GM12875 (cell line): ENCODE results near the gene WWOX.

Source experiments
- H3K4me3 ChIP-seq: one replicate; pipeline ENCODE4 v1.5.1; 2011; ENCODE audit warnings: low read depth, low read length, control low read depth
- TF ChIP-seq, protein P1 (sequence below): IDR thresholded peaks from 2 replicates; pipeline ENCODE4 v1.5.1; 2011; ENCODE audit warnings: low read depth, mild to moderate bottlenecking, control low read depth, inconsistent platforms, low read length, moderate library complexity, borderline replicate concordance; ENCODE audit not compliant: insufficient read depth

Gene WWOX

DNA sequence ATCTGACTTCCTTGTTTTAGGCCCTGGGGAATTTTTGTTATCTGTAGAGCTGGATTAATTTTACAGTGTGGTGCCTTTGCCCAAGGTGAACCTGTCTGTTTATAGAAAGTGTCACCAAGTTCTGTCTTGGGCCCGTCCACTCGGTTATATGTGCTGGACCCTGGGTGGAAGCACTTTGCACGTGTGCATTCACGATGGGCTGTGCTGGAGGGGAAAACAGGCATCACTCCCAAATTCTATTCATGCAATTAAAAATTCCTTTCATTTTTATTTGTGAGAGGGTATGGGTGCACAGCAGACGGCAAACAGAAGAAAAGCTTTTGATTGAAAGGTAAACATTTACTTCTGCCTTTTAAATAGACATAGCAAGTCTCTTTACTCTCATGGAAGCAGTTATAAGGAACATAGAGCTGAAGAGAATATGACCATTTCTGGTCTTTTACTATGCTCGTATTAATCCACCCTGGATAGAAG, 101.2 kb downstream of the WWOX start:
- TF ChIP-seq, protein P1, sequence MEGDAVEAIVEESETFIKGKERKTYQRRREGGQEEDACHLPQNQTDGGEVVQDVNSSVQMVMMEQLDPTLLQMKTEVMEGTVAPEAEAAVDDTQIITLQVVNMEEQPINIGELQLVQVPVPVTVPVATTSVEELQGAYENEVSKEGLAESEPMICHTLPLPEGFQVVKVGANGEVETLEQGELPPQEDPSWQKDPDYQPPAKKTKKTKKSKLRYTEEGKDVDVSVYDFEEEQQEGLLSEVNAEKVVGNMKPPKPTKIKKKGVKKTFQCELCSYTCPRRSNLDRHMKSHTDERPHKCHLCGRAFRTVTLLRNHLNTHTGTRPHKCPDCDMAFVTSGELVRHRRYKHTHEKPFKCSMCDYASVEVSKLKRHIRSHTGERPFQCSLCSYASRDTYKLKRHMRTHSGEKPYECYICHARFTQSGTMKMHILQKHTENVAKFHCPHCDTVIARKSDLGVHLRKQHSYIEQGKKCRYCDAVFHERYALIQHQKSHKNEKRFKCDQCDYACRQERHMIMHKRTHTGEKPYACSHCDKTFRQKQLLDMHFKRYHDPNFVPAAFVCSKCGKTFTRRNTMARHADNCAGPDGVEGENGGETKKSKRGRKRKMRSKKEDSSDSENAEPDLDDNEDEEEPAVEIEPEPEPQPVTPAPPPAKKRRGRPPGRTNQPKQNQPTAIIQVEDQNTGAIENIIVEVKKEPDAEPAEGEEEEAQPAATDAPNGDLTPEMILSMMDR = no peak
- H3K4me3 ChIP-seq = no peak overlapping the region

- TF ChIP-seq, protein P1 = no peak
- no peak overlapping the region for H3K4me3 ChIP-seq
These were observed 106.1 kb downstream of the WWOX start for GRCh38 chr16:78205506-78205905.

DNA sequence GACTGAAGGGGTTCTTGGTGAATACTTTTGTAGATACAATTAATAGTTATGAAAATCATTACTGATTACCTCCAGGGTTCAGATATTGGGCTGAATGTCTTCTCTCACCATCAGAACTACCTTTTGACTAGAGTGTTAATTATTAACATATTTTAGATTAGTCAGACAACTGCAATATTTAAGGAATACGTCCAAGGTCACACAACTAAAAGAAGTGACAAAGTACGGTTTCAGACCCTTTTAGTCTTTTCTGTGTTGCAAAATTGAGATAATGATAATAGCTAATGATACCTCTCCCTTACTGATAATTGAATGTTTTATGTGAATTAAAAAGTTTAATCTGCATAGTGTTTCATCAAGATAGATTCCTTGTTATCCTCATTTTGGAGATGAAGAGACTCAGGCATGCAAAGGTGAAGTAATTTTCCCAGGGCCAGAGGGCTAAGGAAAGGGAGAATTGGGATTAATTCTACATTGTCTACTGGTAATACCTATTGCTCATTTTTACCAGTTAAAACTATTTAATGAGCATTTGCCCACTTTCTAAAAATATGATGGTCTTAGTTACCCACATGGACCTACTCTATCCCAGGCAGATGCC, 107.3 kb downstream of the WWOX start:
- no peak overlapping the region for H3K4me3 ChIP-seq
- TF ChIP-seq, protein P1 = no peak

DNA sequence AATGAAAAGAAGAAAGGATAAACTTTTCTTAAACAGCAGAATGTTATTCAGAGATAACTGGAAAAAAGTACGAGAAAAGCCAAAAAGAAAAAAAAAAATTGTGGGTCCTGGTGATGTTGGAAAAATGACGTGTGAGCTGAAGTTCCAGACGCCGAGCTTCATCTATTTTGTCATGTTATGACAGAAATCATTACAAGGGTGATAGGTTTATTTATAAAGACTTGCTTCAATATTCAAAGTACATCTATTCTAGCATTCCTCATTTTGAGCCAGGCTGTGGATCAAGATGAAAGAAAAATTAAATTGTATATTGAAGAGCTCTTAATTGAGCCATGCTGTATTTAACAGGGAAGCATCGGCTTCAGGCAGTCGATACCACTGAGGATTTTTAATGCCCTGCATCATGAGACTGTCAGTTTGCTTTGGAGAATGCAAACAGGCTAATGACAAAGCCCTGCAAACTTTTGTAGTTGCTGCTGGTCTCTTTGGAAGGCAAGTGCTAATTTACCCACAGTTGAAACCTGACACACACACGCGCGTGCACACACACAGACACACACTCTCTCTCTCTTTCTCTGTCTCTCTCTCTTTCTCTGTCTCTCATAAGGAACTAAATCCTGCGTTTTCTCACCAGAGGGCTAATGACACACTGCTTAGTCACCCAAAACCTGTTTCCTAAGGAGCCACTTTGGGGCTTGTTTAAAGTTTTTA, 110.7 kb downstream of the WWOX start:
- H3K4me3 ChIP-seq = no peak overlapping the region
- TF ChIP-seq, protein P1 = no peak

GRCh38 chr16:78211020-78211599, 111.7 kb downstream of the WWOX start:
- no peak overlapping the region for H3K4me3 ChIP-seq
- TF ChIP-seq, protein P1 = no peak

GRCh38 chr16:78211946-78212345, 112.5 kb downstream of the WWOX start:
- no peak overlapping the region for H3K4me3 ChIP-seq
- TF ChIP-seq, protein P1 = no peak

- TF ChIP-seq, protein P1 = no peak
- no peak overlapping the region for H3K4me3 ChIP-seq
These were observed 113.2 kb downstream of the WWOX start for GRCh38 chr16:78212674-78213073.
